ENCODE data around the gene BAIAP2L1. TPM values are rescaled to one million over a fixed set of nuclear protein-coding genes. Genes with fewer than 3 reads are reported as not detected.
A peak's percentile ranks its signal among the peaks of the same experiment; 100 is the strongest.

Gene BAIAP2L1
- total and polyA plus RNA-seq, 9 of the 15 experiments (the other 6 are each of a cell fraction or from before 2014, with no cell fraction given): 4.2 to 29.8 (median 15.5) TPM

DNA sequence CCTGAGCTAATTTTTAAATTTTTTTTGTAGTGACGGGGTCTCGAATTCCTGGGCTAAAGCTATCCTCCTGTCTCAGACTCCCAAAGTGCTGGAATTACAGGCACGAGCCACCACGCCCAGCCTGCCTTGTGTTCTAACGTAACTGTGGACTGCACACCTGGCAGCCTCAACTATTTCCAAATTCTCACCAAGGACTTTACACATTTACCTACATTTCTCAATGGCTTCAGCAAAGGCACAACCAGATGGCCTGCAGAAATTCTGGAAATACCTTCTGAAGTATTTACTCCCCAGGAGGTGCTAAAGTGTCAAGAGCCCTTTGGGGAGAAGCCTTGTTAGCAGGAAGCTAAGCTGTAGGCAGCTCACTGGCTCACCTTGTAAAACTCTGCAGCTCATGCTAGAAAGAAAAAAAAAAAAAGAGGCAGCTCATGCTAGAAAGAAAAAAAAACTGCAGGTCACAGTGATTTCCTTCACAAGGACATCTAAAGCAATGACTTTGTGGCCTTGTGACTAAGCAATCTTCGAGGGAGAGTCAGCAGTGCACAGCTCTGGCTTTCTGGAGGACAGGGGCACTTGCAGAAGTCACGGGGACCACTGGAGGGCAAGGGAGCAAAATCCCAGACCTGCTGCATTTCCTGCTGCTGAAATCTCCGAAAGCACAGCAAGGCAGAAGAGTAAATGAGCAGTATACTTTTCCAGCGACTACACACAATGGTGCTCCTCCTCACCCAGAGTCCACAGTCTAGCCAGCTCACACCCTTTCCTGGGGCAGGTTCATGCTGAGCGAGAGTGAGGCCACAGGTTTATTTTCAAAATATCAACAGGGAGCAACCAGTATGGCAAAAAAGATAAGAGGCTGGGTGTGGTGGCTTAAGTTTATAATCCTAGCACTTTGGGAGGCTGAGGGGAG, 40.4 kb downstream of the BAIAP2L1 start (continued):
- TF ChIP-seq, protein P1, sequence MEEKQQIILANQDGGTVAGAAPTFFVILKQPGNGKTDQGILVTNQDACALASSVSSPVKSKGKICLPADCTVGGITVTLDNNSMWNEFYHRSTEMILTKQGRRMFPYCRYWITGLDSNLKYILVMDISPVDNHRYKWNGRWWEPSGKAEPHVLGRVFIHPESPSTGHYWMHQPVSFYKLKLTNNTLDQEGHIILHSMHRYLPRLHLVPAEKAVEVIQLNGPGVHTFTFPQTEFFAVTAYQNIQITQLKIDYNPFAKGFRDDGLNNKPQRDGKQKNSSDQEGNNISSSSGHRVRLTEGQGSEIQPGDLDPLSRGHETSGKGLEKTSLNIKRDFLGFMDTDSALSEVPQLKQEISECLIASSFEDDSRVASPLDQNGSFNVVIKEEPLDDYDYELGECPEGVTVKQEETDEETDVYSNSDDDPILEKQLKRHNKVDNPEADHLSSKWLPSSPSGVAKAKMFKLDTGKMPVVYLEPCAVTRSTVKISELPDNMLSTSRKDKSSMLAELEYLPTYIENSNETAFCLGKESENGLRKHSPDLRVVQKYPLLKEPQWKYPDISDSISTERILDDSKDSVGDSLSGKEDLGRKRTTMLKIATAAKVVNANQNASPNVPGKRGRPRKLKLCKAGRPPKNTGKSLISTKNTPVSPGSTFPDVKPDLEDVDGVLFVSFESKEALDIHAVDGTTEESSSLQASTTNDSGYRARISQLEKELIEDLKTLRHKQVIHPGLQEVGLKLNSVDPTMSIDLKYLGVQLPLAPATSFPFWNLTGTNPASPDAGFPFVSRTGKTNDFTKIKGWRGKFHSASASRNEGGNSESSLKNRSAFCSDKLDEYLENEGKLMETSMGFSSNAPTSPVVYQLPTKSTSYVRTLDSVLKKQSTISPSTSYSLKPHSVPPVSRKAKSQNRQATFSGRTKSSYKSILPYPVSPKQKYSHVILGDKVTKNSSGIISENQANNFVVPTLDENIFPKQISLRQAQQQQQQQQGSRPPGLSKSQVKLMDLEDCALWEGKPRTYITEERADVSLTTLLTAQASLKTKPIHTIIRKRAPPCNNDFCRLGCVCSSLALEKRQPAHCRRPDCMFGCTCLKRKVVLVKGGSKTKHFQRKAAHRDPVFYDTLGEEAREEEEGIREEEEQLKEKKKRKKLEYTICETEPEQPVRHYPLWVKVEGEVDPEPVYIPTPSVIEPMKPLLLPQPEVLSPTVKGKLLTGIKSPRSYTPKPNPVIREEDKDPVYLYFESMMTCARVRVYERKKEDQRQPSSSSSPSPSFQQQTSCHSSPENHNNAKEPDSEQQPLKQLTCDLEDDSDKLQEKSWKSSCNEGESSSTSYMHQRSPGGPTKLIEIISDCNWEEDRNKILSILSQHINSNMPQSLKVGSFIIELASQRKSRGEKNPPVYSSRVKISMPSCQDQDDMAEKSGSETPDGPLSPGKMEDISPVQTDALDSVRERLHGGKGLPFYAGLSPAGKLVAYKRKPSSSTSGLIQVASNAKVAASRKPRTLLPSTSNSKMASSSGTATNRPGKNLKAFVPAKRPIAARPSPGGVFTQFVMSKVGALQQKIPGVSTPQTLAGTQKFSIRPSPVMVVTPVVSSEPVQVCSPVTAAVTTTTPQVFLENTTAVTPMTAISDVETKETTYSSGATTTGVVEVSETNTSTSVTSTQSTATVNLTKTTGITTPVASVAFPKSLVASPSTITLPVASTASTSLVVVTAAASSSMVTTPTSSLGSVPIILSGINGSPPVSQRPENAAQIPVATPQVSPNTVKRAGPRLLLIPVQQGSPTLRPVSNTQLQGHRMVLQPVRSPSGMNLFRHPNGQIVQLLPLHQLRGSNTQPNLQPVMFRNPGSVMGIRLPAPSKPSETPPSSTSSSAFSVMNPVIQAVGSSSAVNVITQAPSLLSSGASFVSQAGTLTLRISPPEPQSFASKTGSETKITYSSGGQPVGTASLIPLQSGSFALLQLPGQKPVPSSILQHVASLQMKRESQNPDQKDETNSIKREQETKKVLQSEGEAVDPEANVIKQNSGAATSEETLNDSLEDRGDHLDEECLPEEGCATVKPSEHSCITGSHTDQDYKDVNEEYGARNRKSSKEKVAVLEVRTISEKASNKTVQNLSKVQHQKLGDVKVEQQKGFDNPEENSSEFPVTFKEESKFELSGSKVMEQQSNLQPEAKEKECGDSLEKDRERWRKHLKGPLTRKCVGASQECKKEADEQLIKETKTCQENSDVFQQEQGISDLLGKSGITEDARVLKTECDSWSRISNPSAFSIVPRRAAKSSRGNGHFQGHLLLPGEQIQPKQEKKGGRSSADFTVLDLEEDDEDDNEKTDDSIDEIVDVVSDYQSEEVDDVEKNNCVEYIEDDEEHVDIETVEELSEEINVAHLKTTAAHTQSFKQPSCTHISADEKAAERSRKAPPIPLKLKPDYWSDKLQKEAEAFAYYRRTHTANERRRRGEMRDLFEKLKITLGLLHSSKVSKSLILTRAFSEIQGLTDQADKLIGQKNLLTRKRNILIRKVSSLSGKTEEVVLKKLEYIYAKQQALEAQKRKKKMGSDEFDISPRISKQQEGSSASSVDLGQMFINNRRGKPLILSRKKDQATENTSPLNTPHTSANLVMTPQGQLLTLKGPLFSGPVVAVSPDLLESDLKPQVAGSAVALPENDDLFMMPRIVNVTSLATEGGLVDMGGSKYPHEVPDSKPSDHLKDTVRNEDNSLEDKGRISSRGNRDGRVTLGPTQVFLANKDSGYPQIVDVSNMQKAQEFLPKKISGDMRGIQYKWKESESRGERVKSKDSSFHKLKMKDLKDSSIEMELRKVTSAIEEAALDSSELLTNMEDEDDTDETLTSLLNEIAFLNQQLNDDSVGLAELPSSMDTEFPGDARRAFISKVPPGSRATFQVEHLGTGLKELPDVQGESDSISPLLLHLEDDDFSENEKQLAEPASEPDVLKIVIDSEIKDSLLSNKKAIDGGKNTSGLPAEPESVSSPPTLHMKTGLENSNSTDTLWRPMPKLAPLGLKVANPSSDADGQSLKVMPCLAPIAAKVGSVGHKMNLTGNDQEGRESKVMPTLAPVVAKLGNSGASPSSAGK (IDR thresholded peaks at IDR 0.05): 0 out of 2 replicates have a peak, but pooled peaks have one; percentile 31
- TF ChIP-seq NONO (IDR thresholded peaks at IDR 0.05; ENCODE audit: low read depth in 2 of 2, low read length in 1 of 2) (no peak), PTBP1 (IDR thresholded peaks at IDR 0.05; ENCODE audit: low read depth, low read length) (no peak), LCOR (CRISPR knock-in tag; IDR thresholded peaks at IDR 0.05) (0 out of 2 replicates have a peak, but pooled peaks have one; percentile 35), ZNF282 (CRISPR knock-in tag; IDR thresholded peaks at IDR 0.05) (no peak), KDM4B (IDR thresholded peaks at IDR 0.05; ENCODE audit: borderline replicate concordance in 2 of 2, low read depth in 1 of 2) (no peak), ZNF76 (CRISPR knock-in tag; IDR thresholded peaks at IDR 0.05; ENCODE audit: borderline replicate concordance) (no peak), RBBP5 (IDR thresholded peaks at IDR 0.05; ENCODE audit: borderline replicate concordance, insufficient read depth, low read length, poor library complexity, severe bottlenecking) (no peak), DDX20 (tag; IDR thresholded peaks at IDR 0.05; ENCODE audit: low read depth) (no peak)
- TF ChIP-seq, protein P2, sequence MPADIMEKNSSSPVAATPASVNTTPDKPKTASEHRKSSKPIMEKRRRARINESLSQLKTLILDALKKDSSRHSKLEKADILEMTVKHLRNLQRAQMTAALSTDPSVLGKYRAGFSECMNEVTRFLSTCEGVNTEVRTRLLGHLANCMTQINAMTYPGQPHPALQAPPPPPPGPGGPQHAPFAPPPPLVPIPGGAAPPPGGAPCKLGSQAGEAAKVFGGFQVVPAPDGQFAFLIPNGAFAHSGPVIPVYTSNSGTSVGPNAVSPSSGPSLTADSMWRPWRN (IDR thresholded peaks at IDR 0.05; ENCODE audit: low read depth): 0 out of 2 replicates have a peak, but pooled peaks have one; percentile 17
- TF ChIP-seq, protein P3, sequence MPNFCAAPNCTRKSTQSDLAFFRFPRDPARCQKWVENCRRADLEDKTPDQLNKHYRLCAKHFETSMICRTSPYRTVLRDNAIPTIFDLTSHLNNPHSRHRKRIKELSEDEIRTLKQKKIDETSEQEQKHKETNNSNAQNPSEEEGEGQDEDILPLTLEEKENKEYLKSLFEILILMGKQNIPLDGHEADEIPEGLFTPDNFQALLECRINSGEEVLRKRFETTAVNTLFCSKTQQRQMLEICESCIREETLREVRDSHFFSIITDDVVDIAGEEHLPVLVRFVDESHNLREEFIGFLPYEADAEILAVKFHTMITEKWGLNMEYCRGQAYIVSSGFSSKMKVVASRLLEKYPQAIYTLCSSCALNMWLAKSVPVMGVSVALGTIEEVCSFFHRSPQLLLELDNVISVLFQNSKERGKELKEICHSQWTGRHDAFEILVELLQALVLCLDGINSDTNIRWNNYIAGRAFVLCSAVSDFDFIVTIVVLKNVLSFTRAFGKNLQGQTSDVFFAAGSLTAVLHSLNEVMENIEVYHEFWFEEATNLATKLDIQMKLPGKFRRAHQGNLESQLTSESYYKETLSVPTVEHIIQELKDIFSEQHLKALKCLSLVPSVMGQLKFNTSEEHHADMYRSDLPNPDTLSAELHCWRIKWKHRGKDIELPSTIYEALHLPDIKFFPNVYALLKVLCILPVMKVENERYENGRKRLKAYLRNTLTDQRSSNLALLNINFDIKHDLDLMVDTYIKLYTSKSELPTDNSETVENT (CRISPR knock-in tag; IDR thresholded peaks at IDR 0.05): no peak
